PC-3 (cell line): ENCODE results near the gene TM9SF4. TPM values are rescaled to one million over a fixed set of nuclear protein-coding genes. Genes with fewer than 3 reads are reported as not detected.

Source experiments
- ATAC-seq: fragments of 200-7000 bp; cut with Tn5 transposase; 2 replicates; pipeline ENCODE4 v1.9.1; 2020; ENCODE audit warnings: mild to moderate bottlenecking, moderate library complexity
- BruUV-seq: library from RNA; stranded (reverse); fragments of 400-500 nt; replicated peaks from 2 replicates; lab custom pipeline; 2021; lab: Mats Ljungman, UMichigan
- CTCF ChIA-PET: fragments of 300-600 bp; sonication (Branson Sonifier 250); formaldehyde crosslinking; loops from one replicate; lab custom pipeline; 2022; ENCODE audit warnings: antibody characterized with exemption; lab: Charles Lee
- POLR2A ChIA-PET: fragments of 300-600 bp; sonication (Branson Sonifier 250); formaldehyde crosslinking; loops from one replicate; lab custom pipeline; 2022; ENCODE audit warnings: antibody characterized with exemption; ENCODE audit not compliant: unreplicated experiment; lab: Charles Lee
- DNase-seq: peaks from one replicate; pipeline ENCODE4 v3.0.0-alpha.2; 2015
- H2AFZ ChIP-seq: fragments of 300-600 bp; sonication (generic); 2 replicates; pipeline ENCODE4 v1.6.0; 2016; ENCODE audit warnings: antibody characterized with exemption, low read length
- H3F3A ChIP-seq: fragments of 300-600 bp; sonication (generic); one replicate; pipeline ENCODE4 v1.6.0; 2017; ENCODE audit warnings: antibody characterized with exemption, low read length, control low read depth, mild to moderate bottlenecking; ENCODE audit not compliant: unreplicated experiment
- H3K27ac ChIP-seq: fragments of 300-600 bp; sonication (generic); 2 replicates; pipeline ENCODE4 v1.5.1; 2016; ENCODE audit warnings: mild to moderate bottlenecking, low read length
- H3K27me3 ChIP-seq: fragments of 300-600 bp; sonication (generic); 2 replicates; pipeline ENCODE4 v1.6.1; 2016; ENCODE audit warnings: low read length, mixed read lengths
- H3K36me3 ChIP-seq: fragments of 300-600 bp; sonication (generic); 2 replicates; pipeline ENCODE4 v1.6.1; 2016; ENCODE audit warnings: low read depth, mixed run types, low read length, mixed read lengths
- H3K4me1 ChIP-seq: fragments of 300-600 bp; sonication (generic); 2 replicates; pipeline ENCODE4 v1.5.1; 2016; ENCODE audit warnings: low read length; ENCODE audit not compliant: insufficient read depth
- H3K4me2 ChIP-seq: fragments of 300-600 bp; sonication (generic); 2 replicates; pipeline ENCODE4 v1.6.0; 2016; ENCODE audit warnings: low read length
- H3K4me3 ChIP-seq: fragments of 300-600 bp; sonication (generic); 2 replicates; pipeline ENCODE4 v1.5.1; 2016; ENCODE audit warnings: mild to moderate bottlenecking, low read length, mixed read lengths
- H3K79me2 ChIP-seq: fragments of 300-600 bp; sonication (generic); 2 replicates; pipeline ENCODE4 v1.6.1; 2017; ENCODE audit warnings: low read length, mixed read lengths
- H3K9ac ChIP-seq: fragments of 300-600 bp; sonication (generic); 2 replicates; pipeline ENCODE4 v1.6.0; 2016; ENCODE audit warnings: mild to moderate bottlenecking, low read length
- H3K9me2 ChIP-seq: fragments of 300-600 bp; sonication (generic); replicated peaks from 2 replicates; pipeline ENCODE4 v1.6.1; 2016; ENCODE audit warnings: mixed run types, low read length, mixed read lengths
- H3K9me3 ChIP-seq: fragments of 300-600 bp; sonication (generic); 2 replicates; pipeline ENCODE4 v1.6.1; 2016; ENCODE audit warnings: low read length, mixed read lengths
- H4K20me1 ChIP-seq: fragments of 300-600 bp; sonication (generic); 2 replicates; pipeline ENCODE4 v1.6.1; 2016; ENCODE audit warnings: low read length, mixed read lengths
- CTCF ChIP-seq: fragments of 300-600 bp; sonication (generic); conservative IDR thresholded peaks from 2 replicates; pipeline ENCODE4 v1.5.1; 2017; ENCODE audit warnings: antibody characterized with exemption, low read depth, mild to moderate bottlenecking, low read length
- EZH2 ChIP-seq: fragments of 300-600 bp; sonication (generic); IDR thresholded peaks from one replicate; pipeline ENCODE4 v1.6.1; 2017; ENCODE audit warnings: antibody characterized with exemption, mild to moderate bottlenecking, low read length; ENCODE audit not compliant: unreplicated experiment
- EZH2phosphoT487 ChIP-seq: fragments of 300-600 bp; sonication (generic); IDR thresholded peaks from 2 replicates; pipeline ENCODE4 v1.6.1; 2018; ENCODE audit warnings: mild to moderate bottlenecking, antibody characterized with exemption, low read length, borderline replicate concordance
- intact Hi-C: fragments of 100-400 bp; cut with micrococcal nuclease; formaldehyde crosslinking; loops from 2 replicates; pipeline ENCODE4 v1.9.0; 2023
- total RNA-seq: library from RNA; depleted of rRNA; stranded (reverse); fragments of >200 nt; gene quantifications from 2 replicates; pipeline ENCODE4 v1.2.3, GENCODE V29; 2014

The TM9SF4 gene
- total RNA-seq, 1 experiment from 2014 or later = 32.6 TPM

- ATAC-seq (no peak), DNase-seq (no peak)
- intact Hi-C loops = no loop called here
- H3K9ac ChIP-seq = no peak overlapping the region
- H3K9me2 ChIP-seq = no peaks in the 10 kb centered on the region
- no peak for TF ChIP-seq EZH2
- no peak for TF ChIP-seq CTCF
- TF ChIP-seq EZH2phosphoT487 = no peak
- no peak overlapping the region for H2AFZ ChIP-seq
- H3K4me2 ChIP-seq = no peak overlapping the region
- peaks cover 44% of the 10 kb centered on the region for H3K36me3 ChIP-seq
- H3K27me3 ChIP-seq = no peaks in the 10 kb centered on the region
- BruUV-seq = no TSS peak
- H3K4me1 ChIP-seq = peaks cover 2% of the 10 kb centered on the region
- H3K4me3 ChIP-seq = no peak overlapping the region
- no peaks in the 10 kb centered on the region for H3K79me2 ChIP-seq
- POLR2A ChIA-PET = no interaction called here
- no peaks in the 10 kb centered on the region for H4K20me1 ChIP-seq
- no peaks in the 10 kb centered on the region for H3K9me3 ChIP-seq
- CTCF ChIA-PET = no interaction called here
- H3K27ac ChIP-seq = no peak overlapping the region
- H3F3A ChIP-seq = no peaks in the 10 kb centered on the region
Observed at GRCh38 chr20:32149566-32150170, 40.2 kb downstream of the TM9SF4 start.

GRCh38 chr20:32150291-32150848, 40.9 kb downstream of the TM9SF4 start:
- intact Hi-C loops = no loop called here
- no peak for ATAC-seq
- Histone ChIP-seq H3K27me3 (no peaks in the 10 kb centered on the region), H4K20me1 (no peaks in the 10 kb centered on the region), H3K4me2 (no peak overlapping the region), H2AFZ (no peak overlapping the region), H3F3A (no peaks in the 10 kb centered on the region), H3K4me3 (no peak overlapping the region), H3K36me3 (peaks cover 37% of the 10 kb centered on the region), H3K4me1 (peaks cover 9% of the 10 kb centered on the region), H3K79me2 (no peaks in the 10 kb centered on the region), H3K9ac (no peak overlapping the region), H3K9me3 (no peaks in the 10 kb centered on the region), H3K9me2 (no peaks in the 10 kb centered on the region), H3K27ac (no peak overlapping the region)
- TF ChIP-seq EZH2 (no peak), CTCF (no peak), EZH2phosphoT487 (no peak)
- DNase-seq = no peak
- ChIA-PET POLR2A (no interaction called here), CTCF (no interaction called here)
- no TSS peak for BruUV-seq

- no peaks in the 10 kb centered on the region for H3K9me3 ChIP-seq
- H3K4me3 ChIP-seq = no peak overlapping the region
- intact Hi-C loops = no loop called here
- H3K9ac ChIP-seq = no peak overlapping the region
- H3K36me3 ChIP-seq = peaks cover 30% of the 10 kb centered on the region
- no peak for ATAC-seq
- H3K27ac ChIP-seq = no peak overlapping the region
- ChIA-PET CTCF (no interaction called here), POLR2A (no interaction called here)
- no peaks in the 10 kb centered on the region for H4K20me1 ChIP-seq
- no peak for TF ChIP-seq EZH2phosphoT487
- TF ChIP-seq CTCF = no peak
- no peak for TF ChIP-seq EZH2
- H3K4me2 ChIP-seq = no peak overlapping the region
- DNase-seq = no peak
- H3K79me2 ChIP-seq = no peaks in the 10 kb centered on the region
- H2AFZ ChIP-seq = no peak overlapping the region
- no TSS peak for BruUV-seq
- H3K4me1 ChIP-seq = peaks cover 13% of the 10 kb centered on the region
- no peaks in the 10 kb centered on the region for H3K9me2 ChIP-seq
- H3K27me3 ChIP-seq = no peaks in the 10 kb centered on the region
- H3F3A ChIP-seq = no peaks in the 10 kb centered on the region
Observed at GRCh38 chr20:32152421-32153155, 43.1 kb downstream of the TM9SF4 start.
